HG03196 (cell line): ENCODE data around the gene CUZD1.
"Not testable (repeated sequence)": the region's sequence is repeated elsewhere in the genome, so short reads cannot be mapped to it uniquely, and the experiment has no call there.

Experiments
- ATAC-seq: cut with Tn5 transposase; IDR thresholded peaks from one replicate; pipeline ENCODE4 v1.9.1; 2021; ENCODE audit not compliant: unreplicated experiment

CUZD1 gene

GRCh38 chr10:122845783-122846332 is at the start of gene CUZD1:
Gene CUZD1, minus strand, starts transcription at chr10:122845857. Its CDS starts 14 bp downstream, at chr10:122845843.
- no peak for ATAC-seq

GRCh38 chr10:122894261-122894944 is 48.7 kb upstream of the CUZD1 start:
- no peak for ATAC-seq

- ATAC-seq: no peak
Measured at GRCh38 chr10:122884166-122884565, 38.5 kb upstream of the CUZD1 start.

- no peak for ATAC-seq
Measured at GRCh38 chr10:122882766-122883165, 37.1 kb upstream of the CUZD1 start.

GRCh38 chr10:122879339-122880273 is 33.9 kb upstream of the CUZD1 start, which contains the start of gene FAM24B:
Gene FAM24B, minus strand, starts transcription at chr10:122879581. Its CDS starts 29,066 bp downstream, at chr10:122850515.
- ATAC-seq: peak; percentile 81

GRCh38 chr10:122878799-122879338 is 33.2 kb upstream of the CUZD1 start:
- ATAC-seq: peak; percentile 15

- ATAC-seq: no peak
Measured at GRCh38 chr10:122877264-122877663, 31.6 kb upstream of the CUZD1 start.

- ATAC-seq: no peak
Measured at GRCh38 chr10:122876467-122876855, 30.8 kb upstream of the CUZD1 start.

- ATAC-seq: no peak
Measured at GRCh38 chr10:122875843-122876466, 30.3 kb upstream of the CUZD1 start.

- not testable (repeated sequence) for ATAC-seq
Measured at GRCh38 chr10:122871947-122872346, 26.3 kb upstream of the CUZD1 start.

GRCh38 chr10:122868768-122869167 is 23.1 kb upstream of the CUZD1 start:
- not testable (repeated sequence) for ATAC-seq

GRCh38 chr10:122866757-122867482 is 21.3 kb upstream of the CUZD1 start:
- not testable (repeated sequence) for ATAC-seq

GRCh38 chr10:122864901-122865300 is 19.2 kb upstream of the CUZD1 start:
- ATAC-seq: no peak

- no peak for ATAC-seq
Measured at GRCh38 chr10:122864194-122864592, 18.5 kb upstream of the CUZD1 start.

GRCh38 chr10:122863216-122864193 is 17.8 kb upstream of the CUZD1 start:
- no peak for ATAC-seq

- ATAC-seq: no peak
Measured at GRCh38 chr10:122861711-122862161, 16.1 kb upstream of the CUZD1 start.

GRCh38 chr10:122859527-122859926 is 13.9 kb upstream of the CUZD1 start:
- ATAC-seq: no peak

- ATAC-seq: not testable (repeated sequence)
Measured at GRCh38 chr10:122858042-122858441, 12.4 kb upstream of the CUZD1 start.

GRCh38 chr10:122856902-122857301 is 11.2 kb upstream of the CUZD1 start:
- no peak for ATAC-seq
